NCI-H446 (cell line): ENCODE measurements around the gene MDM1.

ENCODE experiments used
- DNase-seq, 2 experiments: peaks; one replicate each; lab custom pipeline; 2025; lab: John Stamatoyannopoulos, UW

MDM1 gene

GRCh38 chr12:68321140-68321539, 11.0 kb downstream of the MDM1 start:
- no peak for DNase-seq

GRCh38 chr12:68319988-68320623, 12.1 kb downstream of the MDM1 start:
- DNase-seq: no peak

GRCh38 chr12:68317047-68317667, 15.0 kb downstream of the MDM1 start:
- DNase-seq: peak; percentile 19 to 72

GRCh38 chr12:68310370-68310769, 21.8 kb downstream of the MDM1 start:
- no peak for DNase-seq

GRCh38 chr12:68306564-68306963, 25.6 kb downstream of the MDM1 start:
- no peak for DNase-seq

- DNase-seq: no peak
Measured at GRCh38 chr12:68305278-68305677, 26.9 kb downstream of the MDM1 start.

GRCh38 chr12:68304626-68305025, 27.5 kb downstream of the MDM1 start:
- no peak for DNase-seq

- no peak for DNase-seq
Measured at GRCh38 chr12:68303850-68304249, 28.3 kb downstream of the MDM1 start.

- no peak for DNase-seq
Measured at GRCh38 chr12:68297929-68298328, 34.2 kb downstream of the MDM1 start.

- no peak for DNase-seq
Measured at GRCh38 chr12:68294251-68294650, 37.9 kb downstream of the MDM1 start.

- DNase-seq: no peak
Measured at GRCh38 chr12:68293347-68293746, 38.8 kb downstream of the MDM1 start.

- DNase-seq: no peak
Measured at GRCh38 chr12:68292151-68292943, 39.8 kb downstream of the MDM1 start.

- no peak for DNase-seq
Measured at GRCh38 chr12:68291396-68292036, 40.6 kb downstream of the MDM1 start.

GRCh38 chr12:68290126-68290525, 42.0 kb downstream of the MDM1 start:
- DNase-seq: no peak

- DNase-seq: no peak
Measured at GRCh38 chr12:68287106-68287505, 45.1 kb downstream of the MDM1 start.

- no peak for DNase-seq
Measured at GRCh38 chr12:68286396-68286795, 45.8 kb downstream of the MDM1 start.

GRCh38 chr12:68285541-68285940, 46.6 kb downstream of the MDM1 start:
- no peak for DNase-seq

- no peak for DNase-seq
Measured at GRCh38 chr12:68281322-68282077, 50.7 kb downstream of the MDM1 start.

- DNase-seq: no peak
Measured at GRCh38 chr12:68280240-68280639, 51.9 kb downstream of the MDM1 start.

GRCh38 chr12:68279227-68280054, 52.7 kb downstream of the MDM1 start:
- no peak for DNase-seq

- no peak for DNase-seq
Measured at GRCh38 chr12:68276402-68276930, 55.7 kb downstream of the MDM1 start.
